Nephron (organoid): ENCODE results near the gene GSTP1.

Experiments used
- H3K27ac Mint-ChIP-seq, 3 experiments: 2 replicates each; pipeline ENCODE4 v1.8.0; 2020; ENCODE audit warnings: mixed read lengths in 3 of 3, mild to moderate bottlenecking in 2 of 3, moderate library complexity in 1 of 3
- H3K27me3 Mint-ChIP-seq: 2 replicates; pipeline ENCODE4 v1.8.0; 2021; ENCODE audit warnings: low read depth, mild to moderate bottlenecking, moderate library complexity, mixed read lengths
- H3K36me3 Mint-ChIP-seq: 2 replicates; pipeline ENCODE4 v1.8.0; 2020; ENCODE audit warnings: low read depth, mixed read lengths
- H3K4me1 Mint-ChIP-seq: 2 replicates; pipeline ENCODE4 v1.8.0; 2020; ENCODE audit warnings: mixed read lengths
- H3K4me3 Mint-ChIP-seq, 3 experiments: 2 replicates each; pipeline ENCODE4 v1.8.0; 2020; ENCODE audit warnings: mild to moderate bottlenecking in 3 of 3, mixed read lengths in 3 of 3, moderate library complexity in 2 of 3
- H3K9me3 Mint-ChIP-seq: 2 replicates; pipeline ENCODE4 v1.8.0; 2020; ENCODE audit warnings: mixed read lengths
- TF ChIP-seq, protein P1 (sequence below), 3 experiments: fragments of 200-600 bp; sonication (generic); IDR thresholded peaks; one replicate each; pipeline ENCODE4 v1.5.0; 2021; ENCODE audit warnings: antibody characterized with exemption in 3 of 3; ENCODE audit not compliant: unreplicated experiment in 3 of 3

Gene GSTP1

DNA sequence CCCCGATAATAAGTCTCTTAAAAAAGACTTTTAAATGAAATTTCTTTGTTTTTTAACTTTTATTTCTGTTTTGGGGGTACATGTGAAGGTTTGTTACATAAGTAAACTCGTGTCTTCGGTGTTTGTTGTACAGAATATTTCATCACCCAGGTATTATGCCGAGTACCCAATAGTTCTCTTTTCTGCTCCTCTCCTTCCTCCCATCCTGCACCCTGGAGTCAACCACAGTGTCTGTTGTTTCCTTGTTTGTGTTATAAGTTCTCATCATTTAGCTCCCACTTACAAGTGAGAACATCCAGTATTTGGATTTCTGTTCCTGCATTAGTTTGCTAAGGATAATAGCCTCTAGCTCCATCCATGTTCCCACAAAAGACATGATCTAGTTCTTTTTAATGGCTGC is 1.6 kb upstream of the GSTP1 start:
- H3K27ac Mint-ChIP-seq, result peak overlapping the region; percentile 84 to 95 (median 88)
- TF ChIP-seq, protein P1, sequence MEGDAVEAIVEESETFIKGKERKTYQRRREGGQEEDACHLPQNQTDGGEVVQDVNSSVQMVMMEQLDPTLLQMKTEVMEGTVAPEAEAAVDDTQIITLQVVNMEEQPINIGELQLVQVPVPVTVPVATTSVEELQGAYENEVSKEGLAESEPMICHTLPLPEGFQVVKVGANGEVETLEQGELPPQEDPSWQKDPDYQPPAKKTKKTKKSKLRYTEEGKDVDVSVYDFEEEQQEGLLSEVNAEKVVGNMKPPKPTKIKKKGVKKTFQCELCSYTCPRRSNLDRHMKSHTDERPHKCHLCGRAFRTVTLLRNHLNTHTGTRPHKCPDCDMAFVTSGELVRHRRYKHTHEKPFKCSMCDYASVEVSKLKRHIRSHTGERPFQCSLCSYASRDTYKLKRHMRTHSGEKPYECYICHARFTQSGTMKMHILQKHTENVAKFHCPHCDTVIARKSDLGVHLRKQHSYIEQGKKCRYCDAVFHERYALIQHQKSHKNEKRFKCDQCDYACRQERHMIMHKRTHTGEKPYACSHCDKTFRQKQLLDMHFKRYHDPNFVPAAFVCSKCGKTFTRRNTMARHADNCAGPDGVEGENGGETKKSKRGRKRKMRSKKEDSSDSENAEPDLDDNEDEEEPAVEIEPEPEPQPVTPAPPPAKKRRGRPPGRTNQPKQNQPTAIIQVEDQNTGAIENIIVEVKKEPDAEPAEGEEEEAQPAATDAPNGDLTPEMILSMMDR (IDR thresholded peaks at IDR 0.05; ENCODE audit: unreplicated experiment in 3 of 3), result no peak
- H3K27me3 Mint-ChIP-seq, result peaks cover 46% of the 10 kb centered on the region
- H3K9me3 Mint-ChIP-seq, result no peaks in the 10 kb centered on the region
- peaks cover 32% of the 10 kb centered on the region for H3K4me1 Mint-ChIP-seq
- peaks cover 21% of the 10 kb centered on the region for H3K36me3 Mint-ChIP-seq
- peak overlapping the region; percentile 81 to 87 (median 84) for H3K4me3 Mint-ChIP-seq

DNA sequence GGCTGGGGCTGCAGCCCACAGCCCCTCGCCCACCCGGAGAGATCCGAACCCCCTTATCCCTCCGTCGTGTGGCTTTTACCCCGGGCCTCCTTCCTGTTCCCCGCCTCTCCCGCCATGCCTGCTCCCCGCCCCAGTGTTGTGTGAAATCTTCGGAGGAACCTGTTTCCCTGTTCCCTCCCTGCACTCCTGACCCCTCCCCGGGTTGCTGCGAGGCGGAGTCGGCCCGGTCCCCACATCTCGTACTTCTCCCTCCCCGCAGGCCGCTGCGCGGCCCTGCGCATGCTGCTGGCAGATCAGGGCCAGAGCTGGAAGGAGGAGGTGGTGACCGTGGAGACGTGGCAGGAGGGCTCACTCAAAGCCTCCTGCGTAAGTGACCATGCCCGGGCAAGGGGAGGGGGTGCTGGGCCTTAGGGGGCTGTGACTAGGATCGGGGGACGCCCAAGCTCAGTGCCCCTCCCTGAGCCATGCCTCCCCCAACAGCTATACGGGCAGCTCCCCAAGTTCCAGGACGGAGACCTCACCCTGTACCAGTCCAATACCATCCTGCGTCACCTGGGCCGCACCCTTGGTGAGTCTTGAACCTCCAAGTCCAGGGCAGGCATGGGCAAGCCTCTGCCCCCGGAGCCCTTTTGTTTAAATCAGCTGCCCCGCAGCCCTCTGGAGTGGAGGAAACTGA is 731 bp downstream of the GSTP1 start:
- TF ChIP-seq, protein P1 (IDR thresholded peaks at IDR 0.05; ENCODE audit: unreplicated experiment in 3 of 3), result no peak
- Mint-ChIP-seq H3K9me3 (no peaks in the 10 kb centered on the region), H3K27ac (peak overlapping the region; percentile 58 to 90 (median 83)), H3K4me1 (peaks cover 28% of the 10 kb centered on the region), H3K27me3 (peaks cover 38% of the 10 kb centered on the region), H3K36me3 (peaks cover 36% of the 10 kb centered on the region), H3K4me3 (peak overlapping the region; percentile 89 to 91 (median 91))

DNA sequence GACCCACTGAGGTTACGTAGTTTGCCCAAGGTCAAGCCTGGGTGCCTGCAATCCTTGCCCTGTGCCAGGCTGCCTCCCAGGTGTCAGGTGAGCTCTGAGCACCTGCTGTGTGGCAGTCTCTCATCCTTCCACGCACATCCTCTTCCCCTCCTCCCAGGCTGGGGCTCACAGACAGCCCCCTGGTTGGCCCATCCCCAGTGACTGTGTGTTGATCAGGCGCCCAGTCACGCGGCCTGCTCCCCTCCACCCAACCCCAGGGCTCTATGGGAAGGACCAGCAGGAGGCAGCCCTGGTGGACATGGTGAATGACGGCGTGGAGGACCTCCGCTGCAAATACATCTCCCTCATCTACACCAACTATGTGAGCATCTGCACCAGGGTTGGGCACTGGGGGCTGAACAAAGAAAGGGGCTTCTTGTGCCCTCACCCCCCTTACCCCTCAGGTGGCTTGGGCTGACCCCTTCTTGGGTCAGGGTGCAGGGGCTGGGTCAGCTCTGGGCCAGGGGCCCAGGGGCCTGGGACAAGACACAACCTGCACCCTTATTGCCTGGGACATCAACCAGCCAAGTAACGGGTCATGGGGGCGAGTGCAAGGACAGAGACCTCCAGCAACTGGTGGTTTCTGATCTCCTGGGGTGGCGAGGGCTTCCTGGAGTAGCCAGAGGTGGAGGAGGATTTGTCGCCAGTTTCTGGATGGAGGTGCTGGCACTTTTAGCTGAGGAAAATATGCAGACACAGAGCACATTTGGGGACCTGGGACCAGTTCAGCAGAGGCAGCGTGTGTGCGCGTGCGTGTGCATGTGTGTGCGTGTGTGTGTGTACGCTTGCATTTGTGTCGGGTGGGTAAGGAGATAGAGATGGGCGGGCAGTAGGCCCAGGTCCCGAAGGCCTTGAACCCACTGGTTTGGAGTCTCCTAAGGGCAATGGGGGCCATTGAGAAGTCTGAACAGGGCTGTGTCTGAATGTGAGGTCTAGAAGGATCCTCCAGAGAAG is 1.6 kb downstream of the GSTP1 start:
- Mint-ChIP-seq H3K27ac (peak overlapping the region; percentile 58 to 90 (median 83)), H3K4me1 (peaks cover 28% of the 10 kb centered on the region), H3K9me3 (no peaks in the 10 kb centered on the region), H3K4me3 (peak overlapping the region; percentile 89 to 91 (median 91)), H3K27me3 (peaks cover 30% of the 10 kb centered on the region), H3K36me3 (peaks cover 43% of the 10 kb centered on the region)
- TF ChIP-seq, protein P1 (IDR thresholded peaks at IDR 0.05; ENCODE audit: unreplicated experiment in 3 of 3), result no peak

DNA sequence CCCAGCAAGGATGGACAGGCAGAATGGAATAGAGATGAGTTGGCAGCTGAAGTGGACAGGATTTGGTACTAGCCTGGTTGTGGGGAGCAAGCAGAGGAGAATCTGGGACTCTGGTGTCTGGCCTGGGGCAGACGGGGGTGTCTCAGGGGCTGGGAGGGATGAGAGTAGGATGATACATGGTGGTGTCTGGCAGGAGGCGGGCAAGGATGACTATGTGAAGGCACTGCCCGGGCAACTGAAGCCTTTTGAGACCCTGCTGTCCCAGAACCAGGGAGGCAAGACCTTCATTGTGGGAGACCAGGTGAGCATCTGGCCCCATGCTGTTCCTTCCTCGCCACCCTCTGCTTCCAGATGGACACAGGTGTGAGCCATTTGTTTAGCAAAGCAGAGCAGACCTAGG is 2.3 kb downstream of the GSTP1 start:
- Mint-ChIP-seq H3K27ac (peak overlapping the region; percentile 13 to 39 (median 36)), H3K4me3 (peak overlapping the region; percentile 79 to 91 (median 89)), H3K36me3 (peaks cover 47% of the 10 kb centered on the region), H3K4me1 (peaks cover 28% of the 10 kb centered on the region), H3K27me3 (peaks cover 22% of the 10 kb centered on the region), H3K9me3 (no peaks in the 10 kb centered on the region)
- TF ChIP-seq, protein P1 (IDR thresholded peaks at IDR 0.05; ENCODE audit: unreplicated experiment in 3 of 3), result no peak

DNA sequence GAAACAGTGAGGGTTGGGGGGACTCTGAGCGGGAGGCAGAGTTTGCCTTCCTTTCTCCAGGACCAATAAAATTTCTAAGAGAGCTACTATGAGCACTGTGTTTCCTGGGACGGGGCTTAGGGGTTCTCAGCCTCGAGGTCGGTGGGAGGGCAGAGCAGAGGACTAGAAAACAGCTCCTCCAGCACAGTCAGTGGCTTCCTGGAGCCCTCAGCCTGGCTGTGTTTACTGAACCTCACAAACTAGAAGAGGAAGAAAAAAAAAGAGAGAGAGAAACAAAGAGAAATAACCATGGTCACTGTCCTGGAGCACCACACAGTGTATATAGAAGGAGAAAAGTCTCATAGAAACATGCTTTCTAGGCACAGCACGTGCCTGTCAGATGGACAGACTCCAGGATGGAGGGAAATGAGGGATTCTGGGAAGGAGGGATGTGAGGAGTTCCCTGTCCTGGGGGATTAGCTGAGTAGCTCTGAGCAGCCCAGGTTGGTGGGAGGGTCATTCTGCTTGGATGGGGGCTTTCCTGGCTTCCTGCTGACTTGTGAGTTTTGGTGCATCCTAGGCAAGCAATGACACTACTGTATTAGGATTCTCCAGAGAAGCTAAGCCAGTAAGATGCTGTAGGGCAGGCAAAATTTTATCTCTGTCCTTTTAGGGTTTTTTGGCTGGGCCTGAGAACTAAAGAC is 3.1 kb downstream of the GSTP1 start:
- TF ChIP-seq, protein P1 (IDR thresholded peaks at IDR 0.05; ENCODE audit: unreplicated experiment in 3 of 3), result no peak
- peak overlapping the region; percentile 50 to 91 (median 79) for H3K4me3 Mint-ChIP-seq
- H3K27me3 Mint-ChIP-seq, result peaks cover 14% of the 10 kb centered on the region
- peak overlapping the region in 2 of 3 experiments; percentile 11 to 68 for H3K27ac Mint-ChIP-seq
- H3K4me1 Mint-ChIP-seq, result peaks cover 20% of the 10 kb centered on the region
- H3K9me3 Mint-ChIP-seq, result no peaks in the 10 kb centered on the region
- peaks cover 47% of the 10 kb centered on the region for H3K36me3 Mint-ChIP-seq
